ENCODE measurements around the gene REV1. TPM values are rescaled to one million over a fixed set of nuclear protein-coding genes. Genes with fewer than 3 reads are reported as not detected.

The REV1 gene
- total RNA-seq, 1 experiment from 2014 or later, result 11.7 TPM

GRCh38 chr2:99433340-99433739 lies 56.5 kb downstream of the REV1 start:
- peaks cover 45% of the 10 kb centered on the region for H3K36me3 ChIP-seq

GRCh38 chr2:99431587-99432275 lies 58.1 kb downstream of the REV1 start:
- DNase-seq, result no peak
- Histone ChIP-seq H3K36me3 (peaks cover 42% of the 10 kb centered on the region), H3K27me3 (no peaks in the 10 kb centered on the region), H3K4me3 (no peak overlapping the region), H3K9me3 (no peaks in the 10 kb centered on the region)

More at GRCh38 chr2:99433340-99433739, 56.5 kb downstream of the REV1 start:
- Histone ChIP-seq H3K4me3 (no peak overlapping the region), H3K27me3 (no peaks in the 10 kb centered on the region), H3K9me3 (no peaks in the 10 kb centered on the region)
- DNase-seq, result no peak

- Histone ChIP-seq H3K9me3 (no peaks in the 10 kb centered on the region), H3K27me3 (no peaks in the 10 kb centered on the region), H3K4me3 (no peak overlapping the region), H3K36me3 (peaks cover 40% of the 10 kb centered on the region)
- DNase-seq, result peak; percentile 68
Observed at GRCh38 chr2:99430614-99431291, 59.1 kb downstream of the REV1 start.

DNA sequence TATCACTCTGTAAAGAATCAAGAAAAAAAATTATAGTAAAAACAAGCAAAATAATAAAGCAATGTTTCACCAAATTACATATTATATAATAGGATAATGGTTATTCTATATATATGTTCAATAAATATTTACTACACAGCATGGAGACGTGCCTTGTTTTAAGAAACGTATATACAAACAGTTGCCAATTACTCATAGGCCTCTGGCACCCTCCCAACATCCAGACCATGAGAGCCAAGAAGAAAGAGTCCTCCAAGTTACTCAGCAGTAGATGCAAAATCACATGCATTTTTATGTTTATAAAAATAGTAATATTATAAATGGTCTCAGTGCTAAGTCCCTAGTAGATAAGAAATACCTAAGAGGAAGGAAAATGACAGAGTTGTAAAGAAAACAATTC lies 64.8 kb downstream of the REV1 start:
- no peak overlapping the region for H3K4me3 ChIP-seq
- DNase-seq, result peak; percentile 77
- H3K36me3 ChIP-seq, result peaks cover 59% of the 10 kb centered on the region
- H3K9me3 ChIP-seq, result no peaks in the 10 kb centered on the region
- no peaks in the 10 kb centered on the region for H3K27me3 ChIP-seq

GRCh38 chr2:99424371-99424770 lies 65.4 kb downstream of the REV1 start:
- no peak overlapping the region for H3K4me3 ChIP-seq
- H3K9me3 ChIP-seq, result no peaks in the 10 kb centered on the region
- H3K27me3 ChIP-seq, result no peaks in the 10 kb centered on the region
- H3K36me3 ChIP-seq, result peaks cover 58% of the 10 kb centered on the region
- DNase-seq, result no peak

DNA sequence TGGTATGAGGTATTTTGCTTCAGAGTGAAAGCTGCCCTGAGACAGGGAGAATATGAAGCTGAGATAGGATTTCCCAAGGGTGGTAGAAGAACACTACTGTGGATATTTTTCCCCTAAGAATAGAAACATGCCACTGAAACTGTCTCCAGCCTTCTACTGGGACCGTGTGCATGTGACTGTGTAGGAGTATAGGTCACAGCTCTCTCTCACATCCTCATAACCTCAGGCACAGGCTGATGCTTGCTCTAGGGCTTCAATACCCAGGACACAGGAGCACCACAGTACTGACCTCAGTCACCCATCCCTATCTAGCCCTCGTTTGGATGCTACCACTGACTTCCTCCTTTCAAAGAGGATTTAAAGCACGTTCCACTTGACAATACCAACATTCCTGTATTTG lies 67.2 kb downstream of the REV1 start:
- Histone ChIP-seq H3K9me3 (no peaks in the 10 kb centered on the region), H3K27me3 (no peaks in the 10 kb centered on the region), H3K4me3 (no peak overlapping the region), H3K36me3 (peaks cover 45% of the 10 kb centered on the region)
- no peak for DNase-seq

DNA sequence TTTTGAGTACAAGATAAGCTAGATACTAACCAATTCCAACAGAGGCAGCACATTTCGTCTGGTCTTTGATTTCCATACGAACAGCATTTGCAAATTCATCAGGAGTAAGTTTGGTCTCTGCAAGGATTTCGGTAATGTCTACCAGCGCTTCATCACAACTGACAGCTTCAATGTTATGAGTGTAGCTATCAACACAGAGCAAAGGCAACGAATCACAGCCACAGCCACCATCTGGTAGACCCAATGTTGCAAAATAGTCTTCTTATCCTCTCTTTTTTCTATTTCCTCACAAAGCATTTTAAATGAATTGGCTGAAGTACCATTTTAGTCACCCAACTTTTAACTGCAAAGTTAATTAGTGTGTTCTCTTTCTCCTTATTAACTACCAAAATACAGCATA lies 68.3 kb downstream of the REV1 start:
- Histone ChIP-seq H3K4me3 (no peak overlapping the region), H3K9me3 (no peaks in the 10 kb centered on the region), H3K36me3 (peaks cover 50% of the 10 kb centered on the region), H3K27me3 (no peaks in the 10 kb centered on the region)
- no peak for DNase-seq

DNA sequence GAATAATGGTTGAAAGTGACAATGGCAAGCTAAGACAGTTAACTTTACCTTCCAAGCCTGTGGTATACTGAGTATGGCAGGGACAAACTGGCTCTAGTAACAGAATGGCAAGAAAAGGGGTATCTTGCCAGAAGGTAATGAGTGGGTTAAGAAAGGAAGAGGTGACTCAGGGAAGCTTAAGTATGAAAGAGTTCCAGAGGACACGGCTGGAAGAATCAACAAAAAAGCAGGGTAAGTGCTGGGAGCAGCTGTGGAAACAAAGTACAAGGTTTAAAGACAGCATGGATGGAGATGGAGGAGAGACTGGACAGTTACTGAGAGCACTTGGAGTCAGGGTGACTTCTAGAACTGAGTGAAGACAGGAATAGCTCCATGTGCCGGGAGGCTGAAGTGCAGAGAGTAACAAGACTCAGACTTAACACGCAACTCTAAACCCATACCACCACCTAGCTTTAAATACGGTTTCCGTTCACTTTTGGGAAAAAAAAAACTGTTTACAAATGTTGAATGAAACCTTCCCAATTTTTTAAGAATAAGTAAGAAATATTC lies 69.0 kb downstream of the REV1 start:
- H3K27me3 ChIP-seq, result no peaks in the 10 kb centered on the region
- DNase-seq, result no peak
- H3K36me3 ChIP-seq, result peaks cover 55% of the 10 kb centered on the region
- H3K4me3 ChIP-seq, result no peak overlapping the region
- no peaks in the 10 kb centered on the region for H3K9me3 ChIP-seq

DNA sequence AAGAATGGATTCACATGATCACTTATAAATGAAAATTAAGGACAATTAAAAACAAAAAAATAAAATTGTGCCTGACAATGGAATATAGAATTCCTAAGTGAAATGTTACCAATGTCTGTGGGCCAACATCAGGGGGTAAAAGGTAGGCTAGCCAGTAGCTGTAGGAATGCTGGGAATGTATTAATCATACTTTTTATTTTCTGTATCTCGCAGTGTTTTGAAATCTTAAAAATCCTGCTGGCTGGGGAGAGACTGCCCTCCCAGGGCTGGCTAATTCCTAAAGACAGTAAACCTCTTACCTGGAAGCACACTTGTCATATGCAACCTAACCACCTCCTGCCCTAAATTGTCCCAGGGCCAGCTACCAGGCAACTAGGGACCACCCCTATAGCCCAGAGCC lies 69.8 kb downstream of the REV1 start:
- H3K9me3 ChIP-seq, result no peaks in the 10 kb centered on the region
- no peaks in the 10 kb centered on the region for H3K27me3 ChIP-seq
- H3K36me3 ChIP-seq, result peaks cover 62% of the 10 kb centered on the region
- no peak for DNase-seq
- no peak overlapping the region for H3K4me3 ChIP-seq

DNA sequence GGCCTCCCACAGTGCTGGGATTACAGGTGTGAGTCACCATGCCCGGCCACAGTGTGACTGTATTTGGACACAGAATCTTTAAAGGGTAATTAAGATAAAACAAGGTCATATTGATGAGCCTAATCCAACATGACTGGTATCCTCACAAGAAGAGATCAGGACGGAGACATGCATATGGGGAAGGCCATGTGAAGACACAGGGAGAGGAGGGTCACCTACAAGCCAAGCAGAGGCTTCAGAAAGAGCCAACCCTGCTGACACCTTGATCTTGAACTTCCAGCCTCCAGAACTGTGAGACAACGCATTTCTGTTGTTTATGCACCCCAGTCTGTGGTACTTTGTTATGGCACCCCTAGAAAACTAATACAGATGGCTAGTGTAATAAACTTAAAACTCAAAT lies 72.4 kb downstream of the REV1 start:
- DNase-seq, result no peak
- H3K4me3 ChIP-seq, result no peak overlapping the region
- peaks cover 61% of the 10 kb centered on the region for H3K36me3 ChIP-seq
- no peaks in the 10 kb centered on the region for H3K27me3 ChIP-seq
- H3K9me3 ChIP-seq, result no peaks in the 10 kb centered on the region

DNA sequence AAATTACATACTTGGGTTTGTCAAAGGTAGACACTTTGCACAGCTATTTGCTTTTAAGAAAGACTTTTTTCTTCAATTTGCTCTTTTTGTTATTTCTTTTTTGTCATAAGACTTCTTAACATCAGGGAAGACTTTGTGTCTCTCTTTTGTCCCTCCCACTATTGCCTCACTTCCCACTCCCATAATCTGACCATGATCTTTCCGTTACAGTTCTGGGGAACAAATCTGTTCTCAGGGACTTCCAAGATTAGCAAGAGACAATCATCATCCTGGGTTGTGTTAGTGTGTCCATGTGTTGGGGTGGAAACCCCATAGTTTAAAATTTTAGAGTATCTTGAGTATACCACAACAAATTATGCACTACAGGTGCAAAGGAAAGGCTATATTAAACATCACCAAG lies 75.3 kb downstream of the REV1 start:
- Histone ChIP-seq H3K36me3 (peaks cover 64% of the 10 kb centered on the region), H3K9me3 (no peaks in the 10 kb centered on the region), H3K27me3 (no peaks in the 10 kb centered on the region), H3K4me3 (no peak overlapping the region)
- DNase-seq, result no peak

DNA sequence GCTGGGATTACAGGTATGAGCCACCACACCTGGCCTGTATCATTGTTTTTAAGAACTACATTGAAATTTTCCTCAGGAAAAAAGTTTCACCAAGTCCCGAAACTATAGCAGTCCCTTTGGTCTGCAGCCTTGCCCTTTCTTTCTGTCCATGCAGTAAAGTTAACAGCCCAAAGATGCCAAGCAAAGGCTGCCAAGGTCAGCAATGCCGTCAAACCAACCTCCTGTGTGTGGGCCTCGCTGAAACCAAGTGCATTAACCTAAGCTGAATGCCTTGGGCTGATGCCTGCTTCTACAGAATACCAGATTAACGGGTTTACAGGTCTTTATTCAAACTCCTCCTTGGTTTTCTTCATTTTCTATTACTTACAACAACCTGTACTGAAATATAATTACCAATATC lies 79.5 kb downstream of the REV1 start:
- Histone ChIP-seq H3K9me3 (no peaks in the 10 kb centered on the region), H3K4me3 (no peak overlapping the region), H3K36me3 (peaks cover 65% of the 10 kb centered on the region), H3K27me3 (no peaks in the 10 kb centered on the region)
- DNase-seq, result no peak

DNA sequence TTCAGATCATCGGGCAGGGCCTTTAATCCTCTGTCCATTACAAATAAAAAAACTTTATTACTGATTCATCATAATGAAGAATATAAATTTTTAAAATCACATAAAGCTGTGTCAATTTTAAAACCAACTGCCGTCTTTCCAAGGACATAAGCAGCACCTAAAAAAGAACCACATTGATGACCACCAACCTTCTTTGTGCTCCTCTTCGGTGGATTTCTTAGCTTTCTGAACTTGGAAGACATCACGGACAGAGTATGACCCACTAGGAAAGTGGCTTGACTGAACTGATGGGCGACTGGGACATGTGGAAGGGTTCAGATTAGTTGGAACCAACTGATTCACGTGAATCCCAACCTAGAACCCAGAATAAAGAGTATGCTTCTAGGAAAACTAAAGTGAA lies 83.7 kb downstream of the REV1 start:
- DNase-seq, result no peak
- H3K9me3 ChIP-seq, result no peaks in the 10 kb centered on the region
- no peak overlapping the region for H3K4me3 ChIP-seq
- H3K27me3 ChIP-seq, result no peaks in the 10 kb centered on the region
- H3K36me3 ChIP-seq, result peaks cover 69% of the 10 kb centered on the region

- H3K9me3 ChIP-seq, result no peaks in the 10 kb centered on the region
- no peaks in the 10 kb centered on the region for H3K27me3 ChIP-seq
- H3K36me3 ChIP-seq, result peaks cover 70% of the 10 kb centered on the region
- no peak overlapping the region for H3K4me3 ChIP-seq
- DNase-seq, result no peak
Observed at GRCh38 chr2:99404797-99405669, 84.8 kb downstream of the REV1 start.

GRCh38 chr2:99404039-99404796 lies 85.6 kb downstream of the REV1 start:
- no peak overlapping the region for H3K4me3 ChIP-seq
- no peaks in the 10 kb centered on the region for H3K9me3 ChIP-seq
- peaks cover 72% of the 10 kb centered on the region for H3K36me3 ChIP-seq

GRCh38 chr2:99403524-99403923 lies 86.3 kb downstream of the REV1 start:
- no peak for DNase-seq
- Histone ChIP-seq H3K9me3 (no peaks in the 10 kb centered on the region), H3K4me3 (no peak overlapping the region), H3K27me3 (no peaks in the 10 kb centered on the region), H3K36me3 (peaks cover 73% of the 10 kb centered on the region)

More at GRCh38 chr2:99404039-99404796, 85.6 kb downstream of the REV1 start:
- DNase-seq, result no peak
- no peaks in the 10 kb centered on the region for H3K27me3 ChIP-seq

All from MG63 (cell line).